GM20000 (cell line): Measurements from ENCODE around the gene CALCA.
A peak's percentile ranks its signal among the peaks of the same experiment; 100 is the strongest.

Experiments used
- DNase-seq: peaks from one replicate; pipeline ENCODE4 v3.0.0; 2012; ENCODE audit warnings: low spot score
- TF ChIP-seq, protein P1 (sequence below): IDR thresholded peaks from 2 replicates; pipeline ENCODE4 v1.5.1; 2012; ENCODE audit warnings: mild to moderate bottlenecking, control low read depth; ENCODE audit errors: extremely low read depth, missing control alignments

CALCA gene

GRCh38 chr11:14980854-14981253 lies 8.7 kb upstream of the CALCA start:
- no peak for DNase-seq
- TF ChIP-seq, protein P1, sequence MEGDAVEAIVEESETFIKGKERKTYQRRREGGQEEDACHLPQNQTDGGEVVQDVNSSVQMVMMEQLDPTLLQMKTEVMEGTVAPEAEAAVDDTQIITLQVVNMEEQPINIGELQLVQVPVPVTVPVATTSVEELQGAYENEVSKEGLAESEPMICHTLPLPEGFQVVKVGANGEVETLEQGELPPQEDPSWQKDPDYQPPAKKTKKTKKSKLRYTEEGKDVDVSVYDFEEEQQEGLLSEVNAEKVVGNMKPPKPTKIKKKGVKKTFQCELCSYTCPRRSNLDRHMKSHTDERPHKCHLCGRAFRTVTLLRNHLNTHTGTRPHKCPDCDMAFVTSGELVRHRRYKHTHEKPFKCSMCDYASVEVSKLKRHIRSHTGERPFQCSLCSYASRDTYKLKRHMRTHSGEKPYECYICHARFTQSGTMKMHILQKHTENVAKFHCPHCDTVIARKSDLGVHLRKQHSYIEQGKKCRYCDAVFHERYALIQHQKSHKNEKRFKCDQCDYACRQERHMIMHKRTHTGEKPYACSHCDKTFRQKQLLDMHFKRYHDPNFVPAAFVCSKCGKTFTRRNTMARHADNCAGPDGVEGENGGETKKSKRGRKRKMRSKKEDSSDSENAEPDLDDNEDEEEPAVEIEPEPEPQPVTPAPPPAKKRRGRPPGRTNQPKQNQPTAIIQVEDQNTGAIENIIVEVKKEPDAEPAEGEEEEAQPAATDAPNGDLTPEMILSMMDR, result no peak

DNA sequence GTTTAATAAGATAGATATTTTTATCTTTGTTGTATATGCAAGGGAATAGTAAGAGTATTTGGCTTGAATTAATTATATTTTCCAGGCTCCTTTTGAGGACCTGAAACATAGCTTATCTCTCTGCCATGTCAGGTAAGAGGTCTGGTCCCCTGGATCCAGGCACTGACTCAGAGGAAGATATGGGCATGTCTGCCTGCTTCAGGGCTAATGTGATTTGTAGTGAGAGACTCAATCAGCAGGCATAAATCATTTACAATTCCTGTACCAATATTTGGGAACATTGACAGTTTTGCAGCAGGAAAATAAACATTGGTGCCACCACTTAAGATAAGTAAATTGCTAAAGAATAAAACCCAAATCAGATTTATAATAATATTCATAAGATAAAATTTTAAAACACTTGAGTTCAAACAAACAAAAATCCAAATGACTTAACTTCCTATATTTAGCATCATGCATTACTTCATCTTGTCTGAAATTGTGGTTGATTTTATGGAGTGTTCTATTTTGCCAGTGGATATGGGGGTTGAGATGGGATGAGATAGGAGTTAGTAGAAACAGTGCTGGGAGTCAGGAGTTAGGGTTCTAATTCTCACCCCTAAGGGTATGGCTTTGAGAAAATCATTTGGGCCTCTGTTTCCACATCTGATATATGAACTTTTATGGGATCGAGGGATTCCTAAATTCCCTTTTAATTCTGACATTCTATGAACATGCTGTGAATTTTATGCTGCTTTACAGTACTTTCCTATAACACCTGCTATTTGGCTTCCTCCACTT lies 5.1 kb upstream of the CALCA start:
- TF ChIP-seq, protein P1, result no peak
- no peak for DNase-seq

- TF ChIP-seq, protein P1, result no peak
- no peak for DNase-seq
These were observed 3.1 kb upstream of the CALCA start for GRCh38 chr11:14975252-14975587.

- DNase-seq, result peak; percentile 59
These were observed 2.5 kb upstream of the CALCA start for GRCh38 chr11:14974515-14975251.

GRCh38 chr11:14973621-14974514 lies 1.7 kb upstream of the CALCA start:
- DNase-seq, result no peak
- TF ChIP-seq, protein P1, result no peak

More at GRCh38 chr11:14974515-14975251, 2.5 kb upstream of the CALCA start:
- TF ChIP-seq, protein P1, result peak; percentile 41

DNA sequence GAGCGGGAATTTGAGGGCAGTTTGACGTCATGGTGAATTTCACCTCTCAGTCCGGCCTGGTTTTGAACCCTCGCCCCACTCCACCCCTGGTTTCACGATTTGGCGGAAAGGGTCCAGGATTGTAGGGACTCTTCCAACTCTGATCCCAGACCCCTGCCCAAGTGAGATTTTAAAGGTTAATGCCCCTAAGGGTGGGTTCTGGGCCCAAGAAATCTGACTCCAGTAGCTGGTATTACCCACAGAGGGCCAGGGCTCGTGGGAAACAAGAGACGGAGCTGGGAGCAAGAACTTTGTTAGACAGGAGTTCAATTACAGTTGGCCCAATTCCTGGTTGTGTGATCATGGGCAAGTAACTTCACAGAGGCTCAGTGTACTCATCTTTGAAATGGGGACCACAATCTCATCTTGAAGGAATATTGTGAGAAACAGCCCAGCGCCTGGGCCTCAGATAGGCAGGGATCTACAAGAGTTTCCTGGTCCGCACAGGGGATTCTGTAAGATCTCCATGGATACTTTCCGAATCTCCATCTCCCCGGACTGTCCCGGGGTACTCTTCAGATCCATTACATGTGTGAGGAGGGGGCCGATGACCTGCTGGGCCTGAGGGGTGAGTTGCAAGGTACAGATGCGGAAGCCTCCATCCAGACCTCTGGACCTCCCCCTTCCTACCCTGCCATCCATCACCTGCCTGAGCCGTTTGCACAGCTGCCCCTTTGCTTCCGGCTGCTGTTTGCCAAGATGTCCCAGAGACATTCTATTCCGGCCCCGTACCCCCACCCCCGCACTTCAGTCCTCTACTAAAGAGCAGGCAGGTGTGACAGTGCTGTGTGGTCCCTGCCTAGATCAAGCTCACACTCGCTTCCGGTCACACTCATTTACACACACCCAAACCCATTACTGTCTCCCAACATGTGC lies 687 bp upstream of the CALCA start:
- TF ChIP-seq, protein P1, result no peak
- DNase-seq, result no peak
